HL-60/S4 (cell line): Measurements from ENCODE around the gene KIR2DL3.

ENCODE experiments used
- in situ Hi-C: fragments of 300-500 bp; cut with MboI; formaldehyde crosslinking; loops from 2 replicates; pipeline ENCODE4 v1.14.3; 2022; ENCODE audit warnings: low sequenced_read_pairs

KIR2DL3 gene

GRCh38 chr19:54790711-54791110 is 52.4 kb downstream of the KIR2DL3 start:
- in situ Hi-C loops: no loop called here

DNA sequence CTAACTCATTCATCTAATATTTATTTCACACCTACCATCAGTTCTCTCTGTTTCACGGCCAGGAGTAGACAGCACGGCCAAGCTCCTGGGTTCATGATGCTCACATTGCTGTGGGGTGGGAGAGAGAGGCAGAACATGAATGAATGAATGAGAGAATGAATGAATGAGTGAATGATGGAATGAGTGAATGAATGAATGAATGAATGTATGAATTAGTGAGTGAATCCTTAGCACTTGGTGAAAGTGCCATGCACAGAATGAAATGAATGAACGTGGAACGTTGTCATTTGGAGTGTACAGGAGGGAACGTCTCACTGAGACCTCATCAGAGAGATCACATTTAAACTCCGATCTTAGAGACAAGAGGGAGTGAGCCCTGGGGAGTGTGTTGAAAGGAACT is 53.2 kb downstream of the KIR2DL3 start:
- in situ Hi-C loops: no loop called here

DNA sequence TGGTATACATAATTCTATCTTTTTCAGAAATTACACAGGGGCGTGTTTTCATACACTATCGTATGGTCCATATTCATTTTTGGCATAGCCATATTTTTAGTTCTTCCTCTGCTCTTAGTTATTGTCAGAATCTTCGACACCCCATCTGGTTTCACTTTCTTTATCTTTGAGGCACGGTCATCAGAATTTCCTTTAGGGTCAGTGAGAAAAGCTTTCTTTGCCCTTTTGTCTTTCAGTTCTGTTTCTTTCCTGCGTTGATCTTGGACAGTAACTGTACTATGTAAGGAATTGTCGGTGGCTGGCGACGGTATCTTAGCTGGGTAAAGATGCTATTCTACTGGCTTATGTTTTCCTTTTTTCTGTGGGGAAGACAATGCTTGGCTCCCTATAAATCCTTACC is 54.5 kb downstream of the KIR2DL3 start:
- in situ Hi-C loops: no loop called here

DNA sequence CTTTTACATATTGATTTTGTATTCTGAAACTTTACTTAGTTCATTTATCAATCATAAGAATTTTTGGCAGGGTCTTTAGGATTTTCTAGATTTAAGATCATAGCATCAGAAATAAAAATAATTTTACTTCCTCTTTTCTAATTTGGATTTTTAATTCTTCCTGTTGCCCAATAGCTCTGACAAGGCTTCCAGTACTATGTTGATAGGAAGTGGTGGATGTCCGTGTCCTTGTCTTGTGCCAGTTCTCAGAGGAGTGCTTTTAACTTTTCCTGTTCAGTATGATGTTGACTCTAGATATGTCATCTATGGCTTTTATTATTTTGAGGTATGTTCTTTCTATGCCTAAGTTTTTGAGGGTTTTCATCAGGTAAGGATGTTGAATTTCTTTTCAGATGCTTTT is 57.4 kb downstream of the KIR2DL3 start:
- in situ Hi-C loops: no loop called here
